ENCODE measurements around the gene ASB2. TPM values are rescaled to one million over a fixed set of nuclear protein-coding genes. Genes with fewer than 3 reads are reported as not detected.

The ASB2 gene
- total and polyA plus RNA-seq, 2 of the 8 experiments (the other 6 are each of a cell fraction or from before 2014, with no cell fraction given), result 1.0 to 2.1 TPM

GRCh38 chr14:93936245-93936644 lies 40.1 kb downstream of the ASB2 start:
- Histone ChIP-seq H3K79me1 (ENCODE audit: low read depth, low read length) (no peaks in the 10 kb centered on the region), H2BK5ac (ENCODE audit: low read depth, low read length) (no peak overlapping the region), H3K27me3 (replicated peaks in 1 of 4; ENCODE audit: control insufficient read depth in 3 of 4, extremely low read depth in 1 of 4, insufficient read depth in 3 of 4, low read length in 3 of 4) (peaks cover 7 to 25% (median 17%) of the 10 kb centered on the region in 4 experiments), H3K18ac (ENCODE audit: extremely low read depth, low read length) (no peak overlapping the region), H3K9me3 (ENCODE audit: insufficient read depth in 2 of 2, low read depth in 1 of 2, low read length in 1 of 2) (peaks cover 0 to 5% of the 10 kb centered on the region in 2 experiments; a peak in 1 of 4 replicates), H2BK12ac (ENCODE audit: low read depth, low read length) (no peak overlapping the region), H3K9ac (replicated peaks in 1 of 4; ENCODE audit: extremely low read depth in 1 of 4, low read depth in 3 of 4, low read length in 3 of 4) (no peak overlapping the region), H4K5ac (ENCODE audit: insufficient read length, low read depth, low read length) (no peak overlapping the region), H3K23me2 (ENCODE audit: low read depth, low read length) (peaks cover 5% of the 10 kb centered on the region; the same call in 1 of the 2 replicates), H2BK120ac (replicated peaks; ENCODE audit: low read depth, low read length) (no peak overlapping the region), H2BK15ac (ENCODE audit: low read length) (no peak overlapping the region), H3K4me2 (ENCODE audit: insufficient read depth in 1 of 2, low read depth in 2 of 2, low read length in 2 of 2) (no peak overlapping the region), H3K79me2 (ENCODE audit: control insufficient read depth in 1 of 2, insufficient read depth in 2 of 2, low read length in 2 of 2) (no peaks in the 10 kb centered on the region), H4K8ac (ENCODE audit: extremely low read depth, insufficient read depth, low read length) (no peak overlapping the region), H4K20me1 (replicated peaks in 1 of 2; ENCODE audit: control insufficient read depth in 1 of 2, insufficient read depth in 2 of 2, low read length in 2 of 2) (no peaks in the 10 kb centered on the region), H3K27ac (ENCODE audit: low read depth, low read length) (no peak overlapping the region), H4K91ac (replicated peaks; ENCODE audit: insufficient read length, low read length) (no peak overlapping the region), H3K4ac (replicated peaks; ENCODE audit: insufficient read length, low read depth, low read length) (no peak overlapping the region), H3K23ac (ENCODE audit: insufficient read length) (no peak overlapping the region), H3K36me3 (ENCODE audit: control insufficient read depth in 2 of 4, insufficient read depth in 4 of 4, low read length in 3 of 4) (no peaks in the 10 kb centered on the region), H2BK20ac (ENCODE audit: low read length) (no peak overlapping the region), H3K56ac (replicated peaks; ENCODE audit: insufficient read length, low read depth, low read length) (no peak overlapping the region), H3K14ac (ENCODE audit: insufficient read length) (no peak overlapping the region), H2AK5ac (ENCODE audit: low read depth, low read length) (no peak overlapping the region), H3K4me3 (ENCODE audit: extremely low read depth in 1 of 4, insufficient read depth in 2 of 4, low read depth in 3 of 4, low read length in 4 of 4) (no peak overlapping the region), H2AFZ (ENCODE audit: low read length) (no peak overlapping the region), H3K4me1 (replicated peaks in 1 of 4; ENCODE audit: control insufficient read depth in 3 of 4, insufficient read depth in 4 of 4, low read length in 3 of 4) (peaks cover 0 to 5% (median 4%) of the 10 kb centered on the region in 4 experiments; a peak in 3 of 7 replicates)
- 39% methylated on average over 5 of the region's 5 CpGs; no CpG with 5 or more reads in 1 of the 2 experiments for WGBS, 2 experiments (ENCODE audit: extremely low coverage in 1 of 2, insufficient coverage in 1 of 2, insufficient read length in 1 of 2, insufficient replicate concordance in 2 of 2, low coverage in 1 of 2, low lambda C conversion rate in 2 of 2, missing lambda C conversion rate in 1 of 2)
- DNase-seq (ENCODE audit: low read depth in 1 of 2, low spot score in 2 of 2) (no peak), FAIRE-seq (peak; percentile 77)
- CTCF ChIA-PET (ENCODE audit: partially characterized antibody), result interaction anchor here (0.6 to 20.5 kb wide), 42 partner anchors 8 to 1169 kb away, joined by 3 to 484 read pairs (median 4); partner anchors contain the start of genes CCDC197 and FAM181A
- POLR2A ChIA-PET (ENCODE audit: partially characterized antibody), result interaction anchor here (1.5 to 2.8 kb wide), 2 partner anchors 9 to 56 kb away, joined by 4 to 6 read pairs; partner anchors contain the start of gene FAM181A
- TF ChIP-seq RAD21 (IDR thresholded peaks at IDR 0.05 in 1 of 2, conservative IDR thresholded peaks at IDR 0.05 in 1 of 2; ENCODE audit: low read depth in 2 of 2, low read length in 2 of 2), result peak; percentile 65 to 71
- TF ChIP-seq SIN3A (conservative IDR thresholded peaks at IDR 0.05 in 1 of 2, IDR thresholded peaks at IDR 0.05 in 1 of 2; ENCODE audit: low read depth in 1 of 2, low read length in 2 of 2), result 0 out of 4 replicates have a peak, but pooled peaks of 1 of the 2 experiments have one; percentile 39
- TF ChIP-seq ATF3 (IDR thresholded peaks at IDR 0.05; ENCODE audit: insufficient read depth, low read depth, low read length), result no peak
- no peak for TF ChIP-seq SP1 (IDR thresholded peaks at IDR 0.05; ENCODE audit: low read depth, low read length)
- no peak for TF ChIP-seq EP300 (IDR thresholded peaks at IDR 0.05; ENCODE audit: borderline replicate concordance in 1 of 2, low read depth in 2 of 2, low read length in 2 of 2)
- 0 out of 2 replicates have a peak, but pooled peaks have one; percentile 27 for TF ChIP-seq CREB1 (IDR thresholded peaks at IDR 0.05)
- no peak for TF ChIP-seq POU5F1 (IDR thresholded peaks at IDR 0.05; ENCODE audit: low read depth, low read length)
- TF ChIP-seq ZNF274 (IDR thresholded peaks at IDR 0.05; ENCODE audit: borderline replicate concordance, extremely low read depth, low read length), result no peak
- no peak for TF ChIP-seq SIRT6 (IDR thresholded peaks at IDR 0.05; ENCODE audit: low read length)
- no peak for TF ChIP-seq HDAC6 (IDR thresholded peaks at IDR 0.05; ENCODE audit: low read depth, low read length)
- no peak for TF ChIP-seq TAF7 (optimal IDR thresholded peaks at IDR 0.05; ENCODE audit: borderline replicate concordance, low read depth, low read length)
- TF ChIP-seq EGR1 (IDR thresholded peaks at IDR 0.05; ENCODE audit: borderline replicate concordance, low read depth, low read length), result no peak
